Vagina (tissue), 2 donors: ENCODE results near the gene GPR37L1. TPM values are rescaled to one million over a fixed set of nuclear protein-coding genes. Genes with fewer than 3 reads are reported as not detected.

Experiments used
- DNase-seq, 2 donors: peaks; one replicate each; pipeline ENCODE4 v3.0.0-alpha.2; 2017; ENCODE audit errors: extremely low spot score in 2 of 2
- H3K27ac ChIP-seq: fragments of 200-600 bp; sonication (generic); one replicate; pipeline ENCODE4 v1.5.1; 2019
- H3K27me3 ChIP-seq: fragments of 200-600 bp; sonication (generic); one replicate; pipeline ENCODE4 v1.5.1; 2019
- H3K36me3 ChIP-seq, 2 donors: fragments of 200-600 bp; sonication (generic); one replicate each; pipeline ENCODE4 v1.5.1; 2017 to 2019
- H3K4me1 ChIP-seq: fragments of 200-600 bp; sonication (generic); one replicate; pipeline ENCODE4 v1.5.1; 2019
- H3K4me3 ChIP-seq, 2 donors: fragments of 200-600 bp; sonication (generic); 1 replicate in 1 of 2; 2 replicates in 1 of 2; pipeline ENCODE4 v1.5.1; 2016 to 2019
- H3K9me3 ChIP-seq: fragments of 200-600 bp; sonication (generic); one replicate; pipeline ENCODE4 v1.5.1; 2019
- CTCF ChIP-seq, 3 experiments: fragments of 450-650 bp in 2 of 3; fragments of 200-600 bp in 1 of 3; sonication (generic) in 1 of 3; IDR thresholded peaks; one replicate each; pipeline ENCODE4 v1.5.1; 2017 to 2019; ENCODE audit warnings: antibody characterized with exemption in 3 of 3, mild to moderate bottlenecking in 2 of 3, moderate library complexity in 2 of 3
- POLR2A ChIP-seq, 2 donors: fragments of 450-650 bp; IDR thresholded peaks; one replicate each; pipeline ENCODE4 v1.6.1; 2017; ENCODE audit warnings: antibody characterized with exemption in 2 of 2, mild to moderate bottlenecking in 2 of 2, moderate library complexity in 2 of 2
- POLR2AphosphoS5 ChIP-seq, 2 donors: sonication (generic); formaldehyde crosslinking; IDR thresholded peaks; one replicate each; pipeline ENCODE4 v1.9.0; 2017; ENCODE audit warnings: antibody characterized with exemption in 2 of 2, mild to moderate bottlenecking in 2 of 2, low read depth in 1 of 2; ENCODE audit not compliant: insufficient read depth in 1 of 2
- intact Hi-C: fragments of 100-400 bp; cut with DNase I; formaldehyde crosslinking; loops from one replicate; pipeline ENCODE4 v1.15.1; 2023
- total RNA-seq: library from RNA; depleted of rRNA; stranded (reverse); fragments of >200 nt; gene quantifications from one replicate; pipeline ENCODE4 v1.2.3, GENCODE V29; 2016

GPR37L1 gene
- total RNA-seq, 1 donor from 2014 or later = 0.25 TPM

GRCh38 chr1:202157945-202158344 is 35.2 kb downstream of the GPR37L1 start:
- no peak for DNase-seq
- Histone ChIP-seq H3K27me3 (no peaks in the 10 kb centered on the region), H3K27ac (no peak overlapping the region), H3K36me3 (no peaks in the 10 kb centered on the region), H3K4me3 (no peak overlapping the region), H3K4me1 (peaks cover 13% of the 10 kb centered on the region), H3K9me3 (no peaks in the 10 kb centered on the region)
- intact Hi-C loops = no loop called here
- TF ChIP-seq POLR2A (IDR thresholded peaks at IDR 0.05) (no peak), CTCF (IDR thresholded peaks at IDR 0.05) (no peak), POLR2AphosphoS5 (IDR thresholded peaks at IDR 0.05; ENCODE audit: insufficient read depth in 1 of 2, low read depth in 1 of 2) (no peak)

GRCh38 chr1:202158810-202159533 is 36.3 kb downstream of the GPR37L1 start:
- H3K36me3 ChIP-seq = no peaks in the 10 kb centered on the region
- H3K4me3 ChIP-seq = peak overlapping the region; percentile 19 to 26
- no peaks in the 10 kb centered on the region for H3K27me3 ChIP-seq
- H3K4me1 ChIP-seq = peaks cover 22% of the 10 kb centered on the region
- intact Hi-C loops = no loop called here
- no peaks in the 10 kb centered on the region for H3K9me3 ChIP-seq
- TF ChIP-seq POLR2AphosphoS5 (IDR thresholded peaks at IDR 0.05; ENCODE audit: insufficient read depth in 1 of 2, low read depth in 1 of 2) (no peak), CTCF (IDR thresholded peaks at IDR 0.05) (no peak), POLR2A (IDR thresholded peaks at IDR 0.05) (no peak)
- peak overlapping the region; percentile 30 for H3K27ac ChIP-seq
- no peak for DNase-seq

- Histone ChIP-seq H3K36me3 (no peaks in the 10 kb centered on the region), H3K27ac (peak overlapping the region; percentile 30), H3K4me1 (peaks cover 22% of the 10 kb centered on the region), H3K27me3 (no peaks in the 10 kb centered on the region), H3K4me3 (peak overlapping the region; percentile 19 to 26), H3K9me3 (no peaks in the 10 kb centered on the region)
- TF ChIP-seq POLR2AphosphoS5 (IDR thresholded peaks at IDR 0.05; ENCODE audit: insufficient read depth in 1 of 2, low read depth in 1 of 2) = no peak
- no peak for TF ChIP-seq POLR2A (IDR thresholded peaks at IDR 0.05)
- no peak for TF ChIP-seq CTCF (IDR thresholded peaks at IDR 0.05)
- intact Hi-C loops = no loop called here
- DNase-seq = no peak
Measured at GRCh38 chr1:202159534-202160371, 37.0 kb downstream of the GPR37L1 start.

GRCh38 chr1:202160377-202160940 is 37.7 kb downstream of the GPR37L1 start, which contains the start of gene PTPN7:
Gene PTPN7, minus strand, starts transcription at chr1:202160602. Its CDS starts 1,200 bp downstream, at chr1:202159402.
- intact Hi-C loops = no loop called here
- TF ChIP-seq CTCF (IDR thresholded peaks at IDR 0.05) = no peak
- no peak for TF ChIP-seq POLR2A (IDR thresholded peaks at IDR 0.05)

More at GRCh38 chr1:202160377-202160940, 37.7 kb downstream of the GPR37L1 start, which contains the start of gene PTPN7:
- H3K27ac ChIP-seq = peak within 1 kb of the TSS; percentile 33
- peaks cover 19% of the 10 kb centered on the region for H3K4me1 ChIP-seq
- no peaks in the 10 kb centered on the region for H3K27me3 ChIP-seq
- DNase-seq = no peak
- H3K9me3 ChIP-seq = no peaks in the 10 kb centered on the region
- peak within 1 kb of the TSS; percentile 19 to 26 for H3K4me3 ChIP-seq
- no peaks in the 10 kb centered on the region for H3K36me3 ChIP-seq
